GM12878 (cell line): ENCODE results near the gene ACTRT3.
A peak's percentile ranks its signal among the peaks of the same experiment; 100 is the strongest.

Experiments used
- CBX5 ChIP-seq: sonication (generic); IDR thresholded peaks from 2 replicates; pipeline ENCODE4 v1.6.1; 2016; ENCODE audit warnings: low read depth, moderate library complexity, mild to moderate bottlenecking, inconsistent platforms
- ELK1 ChIP-seq: IDR thresholded peaks from 2 replicates; pipeline ENCODE4 v1.6.1; 2012; ENCODE audit warnings: low read depth, low read length, improper control_type of control experiment
- EZH2 ChIP-seq: IDR thresholded peaks from 2 replicates; pipeline ENCODE4 v1.6.1; 2012; ENCODE audit warnings: low read depth, mild to moderate bottlenecking, control low read depth, inconsistent platforms, low read length, borderline replicate concordance; ENCODE audit not compliant: control insufficient read depth
- RAD51 ChIP-seq: fragments of 450-650 bp; IDR thresholded peaks from 2 replicates; pipeline ENCODE4 v1.6.1; 2016; ENCODE audit warnings: moderate library complexity, mild to moderate bottlenecking, inconsistent platforms
- ZZZ3 ChIP-seq: IDR thresholded peaks from 2 replicates; pipeline ENCODE4 v1.6.1; 2011; ENCODE audit warnings: low read depth; ENCODE audit not compliant: control insufficient read depth, insufficient read length
- TF ChIP-seq, protein P1 (sequence below), 3 experiments: IDR thresholded peaks in 2 of 3; conservative IDR thresholded peaks in 1 of 3; 2 replicates each; pipeline ENCODE4 v1.5.1; 2011; ENCODE audit warnings: low read depth in 3 of 3, low read length in 3 of 3, mild to moderate bottlenecking in 3 of 3, control low read depth in 2 of 3, moderate library complexity in 2 of 3, inconsistent platforms in 1 of 3, mixed read lengths in 1 of 3; ENCODE audit not compliant: control insufficient read depth in 2 of 3, insufficient read depth in 1 of 3; ENCODE audit errors: extremely low read depth in 1 of 3
- TF ChIP-seq, protein P2 (sequence below): IDR thresholded peaks from 2 replicates; pipeline ENCODE4 v1.6.1; 2011; ENCODE audit warnings: mild to moderate bottlenecking, low read depth, low read length, moderate library complexity; ENCODE audit not compliant: insufficient replicate concordance

GRCh38 chr3:169769287-169770181 is at the start of gene ACTRT3:
- TF ChIP-seq, protein P1, sequence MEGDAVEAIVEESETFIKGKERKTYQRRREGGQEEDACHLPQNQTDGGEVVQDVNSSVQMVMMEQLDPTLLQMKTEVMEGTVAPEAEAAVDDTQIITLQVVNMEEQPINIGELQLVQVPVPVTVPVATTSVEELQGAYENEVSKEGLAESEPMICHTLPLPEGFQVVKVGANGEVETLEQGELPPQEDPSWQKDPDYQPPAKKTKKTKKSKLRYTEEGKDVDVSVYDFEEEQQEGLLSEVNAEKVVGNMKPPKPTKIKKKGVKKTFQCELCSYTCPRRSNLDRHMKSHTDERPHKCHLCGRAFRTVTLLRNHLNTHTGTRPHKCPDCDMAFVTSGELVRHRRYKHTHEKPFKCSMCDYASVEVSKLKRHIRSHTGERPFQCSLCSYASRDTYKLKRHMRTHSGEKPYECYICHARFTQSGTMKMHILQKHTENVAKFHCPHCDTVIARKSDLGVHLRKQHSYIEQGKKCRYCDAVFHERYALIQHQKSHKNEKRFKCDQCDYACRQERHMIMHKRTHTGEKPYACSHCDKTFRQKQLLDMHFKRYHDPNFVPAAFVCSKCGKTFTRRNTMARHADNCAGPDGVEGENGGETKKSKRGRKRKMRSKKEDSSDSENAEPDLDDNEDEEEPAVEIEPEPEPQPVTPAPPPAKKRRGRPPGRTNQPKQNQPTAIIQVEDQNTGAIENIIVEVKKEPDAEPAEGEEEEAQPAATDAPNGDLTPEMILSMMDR (IDR thresholded peaks at IDR 0.05 in 2 of 3, conservative IDR thresholded peaks at IDR 0.05 in 1 of 3; ENCODE audit: control insufficient read depth in 2 of 3, extremely low read depth in 1 of 3, insufficient read depth in 1 of 3, low read depth in 3 of 3, low read length in 3 of 3): no peak
- no peak for TF ChIP-seq EZH2
- TF ChIP-seq ZZZ3: no peak
- TF ChIP-seq ELK1: no peak
- no peak for TF ChIP-seq RAD51
- TF ChIP-seq, protein P2, sequence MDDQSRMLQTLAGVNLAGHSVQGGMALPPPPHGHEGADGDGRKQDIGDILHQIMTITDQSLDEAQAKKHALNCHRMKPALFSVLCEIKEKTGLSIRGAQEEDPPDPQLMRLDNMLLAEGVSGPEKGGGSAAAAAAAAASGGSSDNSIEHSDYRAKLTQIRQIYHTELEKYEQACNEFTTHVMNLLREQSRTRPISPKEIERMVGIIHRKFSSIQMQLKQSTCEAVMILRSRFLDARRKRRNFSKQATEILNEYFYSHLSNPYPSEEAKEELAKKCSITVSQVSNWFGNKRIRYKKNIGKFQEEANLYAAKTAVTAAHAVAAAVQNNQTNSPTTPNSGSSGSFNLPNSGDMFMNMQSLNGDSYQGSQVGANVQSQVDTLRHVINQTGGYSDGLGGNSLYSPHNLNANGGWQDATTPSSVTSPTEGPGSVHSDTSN: peak; percentile 75
- 0 out of 2 replicates have a peak, but pooled peaks have one; percentile 84 for TF ChIP-seq CBX5
